Astrocyte of the spinal cord (primary cell): ENCODE data around the gene TMEM187.

Experiments
- DNase-seq: peaks from one replicate; pipeline ENCODE4 v3.0.0; 2011; ENCODE audit warnings: low read depth, low spot score
- H3K4me3 ChIP-seq: 2 replicates; pipeline ENCODE4 v1.5.1; 2011; ENCODE audit warnings: low read depth, mild to moderate bottlenecking, low read length, moderate library complexity
- CTCF ChIP-seq: IDR thresholded peaks from 2 replicates; pipeline ENCODE4 v1.5.1; 2012; ENCODE audit warnings: low read depth, mild to moderate bottlenecking, low read length, inconsistent platforms
- in situ Hi-C: cut with HindIII; loops from 2 replicates; pipeline ENCODE4 v1.10.0; 2017; ENCODE audit warnings: low sequenced_read_pairs

The TMEM187 gene

GRCh38 chrX:153966841-153967535, 5.6 kb upstream of the TMEM187 start:
- no peak overlapping the region for H3K4me3 ChIP-seq
- DNase-seq, result no peak
- in situ Hi-C loops, result no loop called here
- no peak for TF ChIP-seq CTCF

GRCh38 chrX:153967536-153968224, 4.9 kb upstream of the TMEM187 start:
- no peak for DNase-seq
- no peak for TF ChIP-seq CTCF
- no peak overlapping the region for H3K4me3 ChIP-seq
- in situ Hi-C loops, result no loop called here

GRCh38 chrX:153968255-153968654, 4.3 kb upstream of the TMEM187 start:
- in situ Hi-C loops, result no loop called here
- no peak for DNase-seq
- H3K4me3 ChIP-seq, result no peak overlapping the region
- TF ChIP-seq CTCF, result no peak

- H3K4me3 ChIP-seq, result peak overlapping the region; percentile 97
- no peak for TF ChIP-seq CTCF
- in situ Hi-C loops, result no loop called here
- peak; percentile 16 for DNase-seq
Observed at GRCh38 chrX:153968754-153969124, 3.8 kb upstream of the TMEM187 start.

GRCh38 chrX:153969125-153969903, 3.2 kb upstream of the TMEM187 start:
- in situ Hi-C loops, result no loop called here
- peak; percentile 5 for TF ChIP-seq CTCF
- no peak for DNase-seq
- peak overlapping the region; percentile 97 for H3K4me3 ChIP-seq

- in situ Hi-C loops, result no loop called here
- peak; percentile 46 for DNase-seq
- TF ChIP-seq CTCF, result no peak
- peak overlapping the region; percentile 97 for H3K4me3 ChIP-seq
Observed at GRCh38 chrX:153969904-153970356, 2.6 kb upstream of the TMEM187 start.
